GM19395 (cell line): ENCODE measurements around the gene AP5B1.

Experiments used
- ATAC-seq: cut with Tn5 transposase; IDR thresholded peaks from one replicate; pipeline ENCODE4 v1.9.1; 2021; ENCODE audit warnings: mild to moderate bottlenecking, moderate library complexity; ENCODE audit not compliant: unreplicated experiment

The AP5B1 gene

GRCh38 chr11:65786786-65787636, 6.2 kb upstream of the AP5B1 start, which contains the start of gene OVOL1:
OVOL1 (plus strand) TSS chr11:65787063; CDS start chr11:65787374, 311 bp downstream.
- no peak for ATAC-seq

- no peak for ATAC-seq
These were observed 5.4 kb upstream of the AP5B1 start for GRCh38 chr11:65786008-65786785.

- no peak for ATAC-seq
These were observed 4.7 kb upstream of the AP5B1 start for GRCh38 chr11:65785319-65786007.

DNA sequence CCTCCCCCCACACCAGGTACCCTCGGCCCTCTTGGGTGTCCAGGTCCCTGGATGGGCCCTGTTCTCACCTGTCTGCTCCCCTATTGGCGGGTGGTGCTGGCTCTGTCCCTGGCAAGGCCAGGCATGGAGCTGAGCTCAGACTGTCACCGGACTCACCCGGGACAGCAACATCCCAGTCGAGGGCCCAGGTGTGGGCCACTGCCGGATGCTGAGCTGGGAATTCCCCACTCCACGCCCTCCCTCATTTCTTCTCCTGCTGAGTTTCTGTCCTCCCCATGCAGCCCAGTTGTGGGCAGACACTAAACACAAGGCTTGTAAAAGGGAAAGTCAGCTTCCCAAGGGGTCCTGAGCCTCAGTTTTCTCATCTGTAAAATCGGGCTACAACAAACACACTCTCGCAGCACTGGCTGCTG, 2.0 kb upstream of the AP5B1 start:
- ATAC-seq = no peak

- ATAC-seq = no peak
These were observed 1.4 kb upstream of the AP5B1 start for GRCh38 chr11:65781962-65782815.

- ATAC-seq = peak; percentile 33
These were observed 581 bp upstream of the AP5B1 start for GRCh38 chr11:65781152-65781961.

- peak; percentile 58 for ATAC-seq
These were observed 632 bp downstream of the AP5B1 start for GRCh38 chr11:65779919-65780769.

- no peak for ATAC-seq
These were observed 1.2 kb downstream of the AP5B1 start for GRCh38 chr11:65779669-65779918.

DNA sequence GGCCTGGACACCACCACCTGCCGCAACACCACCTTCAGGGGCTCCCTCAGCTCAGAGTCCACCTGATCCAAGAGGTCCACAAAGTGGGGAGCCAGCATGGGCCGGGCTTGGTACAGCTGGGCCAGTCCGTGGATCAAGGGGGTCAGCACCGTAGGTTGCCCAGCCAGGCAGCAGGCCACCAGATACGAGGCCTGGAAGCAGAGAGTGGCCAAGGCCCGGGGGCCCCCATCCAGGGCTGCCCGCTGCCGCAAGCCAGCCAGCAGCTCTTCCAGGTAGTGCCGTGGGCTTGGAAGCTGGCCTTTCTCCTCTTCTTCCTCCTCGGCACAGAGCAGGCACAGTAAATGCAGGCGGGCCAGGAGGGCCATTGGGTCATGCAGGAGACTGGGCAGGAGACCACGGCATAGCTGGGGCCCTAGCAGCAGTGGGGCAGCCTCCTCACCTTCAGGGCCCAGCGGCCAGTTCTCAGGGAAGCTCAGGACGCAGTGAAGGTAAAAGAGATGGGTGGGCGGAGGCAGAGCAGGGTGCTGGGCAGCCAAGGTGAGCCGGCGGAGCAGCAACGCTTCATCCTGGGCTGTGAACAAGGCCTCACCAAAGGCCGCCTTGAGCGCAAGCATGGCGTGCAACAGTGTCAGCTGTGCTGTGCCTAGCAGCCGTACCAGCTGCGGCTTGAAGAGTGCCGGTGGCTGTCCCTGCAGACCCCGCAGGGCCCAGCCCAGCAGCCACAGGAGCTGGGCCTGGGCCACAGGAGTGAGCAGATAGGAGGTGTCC, 1.7 kb downstream of the AP5B1 start:
- ATAC-seq = no peak

DNA sequence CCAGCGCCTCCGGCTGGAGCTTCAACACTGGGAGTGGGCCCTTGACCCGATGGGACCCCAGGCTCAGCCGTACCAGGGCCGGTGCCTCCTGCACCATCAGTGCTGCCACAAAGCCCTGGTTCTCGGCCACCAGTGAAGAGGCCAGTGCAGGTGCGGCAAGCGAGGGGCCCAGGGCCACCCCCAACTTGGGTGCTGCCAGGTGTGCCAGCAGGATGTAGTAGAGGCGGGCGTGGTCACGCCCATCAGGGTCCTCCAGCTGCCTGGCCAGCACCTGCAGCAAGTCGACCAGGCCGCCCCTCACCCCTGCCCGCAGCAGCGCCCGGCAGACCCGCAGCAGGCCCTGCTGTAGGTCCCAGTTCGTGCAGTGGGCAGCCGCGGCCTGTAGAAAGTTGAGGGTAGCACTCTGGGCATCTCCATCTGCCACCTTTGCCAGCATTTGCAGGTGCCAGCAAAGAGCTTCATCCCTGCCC, 2.3 kb downstream of the AP5B1 start:
- no peak for ATAC-seq

GRCh38 chr11:65777821-65778361, 2.9 kb downstream of the AP5B1 start:
- ATAC-seq = no peak

- no peak for ATAC-seq
These were observed 3.5 kb downstream of the AP5B1 start for GRCh38 chr11:65777241-65777640.

- ATAC-seq = no peak
These were observed 4.0 kb downstream of the AP5B1 start for GRCh38 chr11:65776710-65777141.

DNA sequence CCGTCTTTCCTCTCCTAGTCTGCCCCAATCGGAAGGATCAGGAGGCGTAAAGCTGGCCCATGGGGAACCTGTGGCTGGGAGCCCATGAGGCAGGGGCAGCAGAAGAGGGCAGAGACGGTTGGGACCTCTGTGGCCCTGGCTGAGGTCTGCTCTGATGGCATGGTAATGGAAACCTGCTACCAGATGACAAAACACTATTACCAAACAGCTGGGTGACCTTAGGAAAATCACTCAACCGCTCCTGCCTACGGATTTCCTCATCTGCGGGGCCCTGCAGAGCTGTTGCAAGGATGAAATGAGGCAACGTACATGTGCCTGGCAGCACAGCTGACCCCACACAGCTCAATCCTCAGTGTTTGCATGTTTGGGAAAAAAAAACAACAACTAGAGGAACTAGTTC, 4.6 kb downstream of the AP5B1 start:
- ATAC-seq = no peak

GRCh38 chr11:65774525-65775306, 6.1 kb downstream of the AP5B1 start:
- ATAC-seq = no peak

GRCh38 chr11:65773784-65774411, 6.9 kb downstream of the AP5B1 start:
- no peak for ATAC-seq
